ENCODE measurements around the gene ADCY1.
"Not testable (repeated sequence)": the region's sequence is repeated elsewhere in the genome, so short reads cannot be mapped to it uniquely, and the experiment has no call there.

Gene ADCY1

GRCh38 chr7:45573661-45574415, at the start of gene ADCY1:
TSS of gene ADCY1 (plus strand) at chr7:45574368. CDS start at chr7:45574544, 176 bp downstream.
- DNase-seq (ENCODE audit: low spot score): no peak

GRCh38 chr7:45524445-45524844, 49.7 kb upstream of the ADCY1 start:
- no peak for DNase-seq (ENCODE audit: low spot score)

GRCh38 chr7:45525057-45525456, 49.1 kb upstream of the ADCY1 start:
- DNase-seq (ENCODE audit: low spot score): no peak

DNA sequence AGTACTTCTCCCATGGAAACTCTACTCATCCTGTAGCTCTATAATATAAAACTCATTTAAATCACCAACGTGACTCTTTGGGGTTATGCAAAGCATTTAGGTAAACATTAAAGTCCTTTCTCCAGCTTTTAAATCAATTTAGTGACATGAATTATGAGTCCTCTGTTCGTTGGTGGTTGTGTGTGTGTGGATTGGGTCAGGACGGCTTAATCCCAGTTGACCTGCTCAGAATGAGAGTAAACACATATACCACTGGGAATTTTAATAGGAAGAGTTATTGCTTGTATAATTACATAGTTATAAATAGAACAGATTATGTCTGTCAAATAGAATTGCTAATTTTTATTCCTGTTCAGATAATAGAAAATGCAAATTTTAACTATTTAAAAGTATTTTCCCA, 30.7 kb upstream of the ADCY1 start:
- DNase-seq (ENCODE audit: low spot score): no peak

GRCh38 chr7:45545105-45545710, 29.0 kb upstream of the ADCY1 start:
- DNase-seq (ENCODE audit: low spot score): not testable (repeated sequence)

- DNase-seq (ENCODE audit: low spot score): not testable (repeated sequence)
Measured at GRCh38 chr7:45548917-45549316, 25.3 kb upstream of the ADCY1 start.

DNA sequence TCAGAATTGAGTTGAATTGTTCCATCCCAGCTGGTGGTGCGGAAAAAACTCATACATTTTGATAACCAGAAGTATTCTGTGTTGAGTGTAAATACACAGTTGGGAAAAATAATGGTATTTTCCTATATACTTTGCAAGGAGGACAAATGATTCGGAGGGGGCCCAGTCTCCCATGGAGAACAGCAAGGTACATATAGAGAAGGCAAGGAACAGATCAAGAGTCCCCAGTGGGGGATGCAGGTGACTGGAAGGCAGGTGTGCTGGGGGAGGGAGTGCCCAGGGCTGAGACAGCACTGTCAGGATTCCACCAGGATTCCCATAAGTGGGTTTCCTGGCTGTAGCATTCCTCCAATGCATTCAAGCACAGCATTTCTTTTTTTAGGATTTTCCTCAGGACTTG, 10.8 kb upstream of the ADCY1 start:
- no peak for DNase-seq (ENCODE audit: low spot score)

DNA sequence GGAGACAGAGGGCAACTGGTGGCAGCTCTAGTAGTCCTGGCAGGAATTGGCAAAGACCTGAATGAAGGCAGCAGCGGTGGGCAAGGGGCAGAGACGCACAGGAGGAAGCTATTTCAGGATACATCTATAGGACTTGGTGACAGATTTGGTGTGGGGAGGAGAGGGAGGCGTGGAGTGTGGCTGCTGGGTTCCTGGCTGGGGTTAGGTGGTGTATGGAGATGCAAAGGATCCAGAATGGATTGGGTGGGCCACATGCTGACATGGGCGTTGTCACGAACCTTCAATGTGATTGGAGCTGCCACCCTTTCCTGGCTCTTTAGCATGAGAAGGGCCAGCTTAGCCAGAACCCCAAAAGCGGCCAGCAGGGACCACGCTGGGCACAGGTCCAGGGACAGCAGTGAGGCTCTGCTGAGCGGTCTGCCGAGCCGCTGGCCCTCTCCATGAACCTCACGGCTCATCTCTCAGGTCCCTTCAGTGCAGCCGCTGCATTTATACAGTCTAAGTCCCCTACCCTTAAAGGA, 10.2 kb upstream of the ADCY1 start:
- DNase-seq (ENCODE audit: low spot score): no peak

- peak; percentile 88 for DNase-seq (ENCODE audit: low spot score)
Measured at GRCh38 chr7:45564485-45564884, 9.7 kb upstream of the ADCY1 start.

- no peak for DNase-seq (ENCODE audit: low spot score)
Measured at GRCh38 chr7:45564886-45565455, 9.2 kb upstream of the ADCY1 start.

DNA sequence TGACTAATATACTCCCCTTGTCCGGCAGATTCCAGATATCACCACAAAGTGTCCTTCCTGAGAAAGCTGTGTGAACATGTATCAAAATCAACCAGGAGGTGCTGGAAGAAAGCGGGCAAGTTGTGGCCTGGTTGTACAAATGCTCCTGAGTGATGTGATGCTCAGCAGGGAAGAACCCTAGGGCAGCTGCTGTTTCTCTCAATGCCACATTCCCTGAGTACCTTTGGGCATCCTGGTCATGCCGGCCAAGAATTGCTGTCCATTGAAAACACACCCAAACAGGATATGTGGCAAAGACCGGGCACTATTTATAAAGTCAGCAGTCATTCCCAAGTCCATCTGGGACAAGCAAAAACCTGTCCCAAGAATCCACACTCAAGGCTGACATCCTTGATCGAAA, 7.8 kb upstream of the ADCY1 start:
- no peak for DNase-seq (ENCODE audit: low spot score)

GRCh38 chr7:45566961-45567360, 7.2 kb upstream of the ADCY1 start:
- no peak for DNase-seq (ENCODE audit: low spot score)

DNA sequence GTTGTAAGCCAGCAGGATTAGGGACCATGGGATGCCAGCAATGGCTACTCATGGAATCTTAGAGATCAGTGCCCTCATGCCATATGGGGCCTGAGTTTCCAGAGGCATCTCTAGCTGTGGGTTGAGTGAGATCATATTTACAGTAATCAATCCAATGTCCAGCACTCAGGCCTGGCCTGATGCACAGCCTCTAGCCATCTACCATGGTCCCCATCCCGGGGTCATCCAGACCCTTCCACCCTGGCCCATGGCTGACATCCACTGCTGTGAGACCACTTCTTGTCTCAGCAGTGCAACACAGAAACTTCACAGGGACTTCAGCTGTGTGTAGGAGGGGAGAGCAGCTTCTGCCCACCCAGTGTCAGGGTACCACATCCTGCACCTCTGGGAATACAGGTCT, 6.5 kb upstream of the ADCY1 start:
- DNase-seq (ENCODE audit: low spot score): no peak

GRCh38 chr7:45568536-45569289, 5.5 kb upstream of the ADCY1 start:
- no peak for DNase-seq (ENCODE audit: low spot score)

DNA sequence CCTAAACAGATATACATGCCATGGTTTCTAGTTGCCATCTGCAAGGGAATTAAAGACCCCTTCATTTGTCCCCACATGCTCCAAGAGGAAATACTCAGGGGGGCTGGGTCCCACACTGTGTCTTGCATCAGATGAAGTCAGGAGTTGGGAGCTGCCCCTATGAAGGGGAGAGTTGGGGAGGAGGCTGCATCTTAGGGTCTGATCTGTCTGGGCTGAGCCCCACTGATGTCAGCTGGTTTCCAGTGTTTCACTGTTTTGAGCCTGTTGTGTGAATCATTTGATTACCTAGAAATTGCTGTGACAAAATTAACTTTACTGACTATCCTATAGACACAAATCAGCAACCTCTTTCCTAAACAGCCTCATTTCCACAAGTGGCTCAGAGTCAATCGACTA, 4.9 kb upstream of the ADCY1 start:
- DNase-seq (ENCODE audit: low spot score): no peak

- no peak for DNase-seq (ENCODE audit: low spot score)
Measured at GRCh38 chr7:45570797-45571196, 3.4 kb upstream of the ADCY1 start.

DNA sequence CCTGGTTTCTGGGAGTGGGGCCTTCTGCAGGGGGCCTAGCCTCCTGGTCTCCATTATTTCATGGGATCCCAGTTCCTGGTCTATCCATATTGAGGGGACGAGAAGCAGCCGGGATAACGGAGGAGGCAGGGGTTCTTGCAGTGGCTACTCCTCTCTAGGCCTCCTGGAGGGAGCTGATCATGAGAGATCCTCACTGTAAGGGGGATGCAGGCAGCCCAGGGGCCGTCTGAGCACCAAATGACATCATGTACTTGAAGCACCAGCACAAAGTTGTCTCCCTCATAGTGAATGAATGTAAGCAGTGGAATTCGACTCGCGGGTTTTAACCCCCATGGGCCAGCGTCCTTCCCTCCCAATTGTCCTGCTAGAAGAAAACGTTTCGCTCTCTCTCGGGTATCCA, 964 bp upstream of the ADCY1 start:
- no peak for DNase-seq (ENCODE audit: low spot score)

DNA sequence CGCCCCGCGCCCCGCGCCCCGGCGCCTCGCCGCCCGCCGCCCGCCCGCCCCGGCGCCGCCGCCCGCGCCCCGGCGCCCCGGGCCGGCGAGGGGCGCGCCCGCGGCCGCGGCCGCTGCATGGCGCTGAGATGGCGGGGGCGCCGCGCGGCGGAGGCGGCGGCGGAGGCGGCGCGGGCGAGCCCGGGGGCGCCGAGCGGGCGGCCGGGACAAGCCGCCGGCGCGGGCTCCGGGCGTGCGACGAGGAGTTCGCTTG, 174 bp downstream of the ADCY1 start:
- no peak for DNase-seq (ENCODE audit: low spot score)

GRCh38 chr7:45574669-45575500, 717 bp downstream of the ADCY1 start:
- DNase-seq (ENCODE audit: low spot score): no peak

DNA sequence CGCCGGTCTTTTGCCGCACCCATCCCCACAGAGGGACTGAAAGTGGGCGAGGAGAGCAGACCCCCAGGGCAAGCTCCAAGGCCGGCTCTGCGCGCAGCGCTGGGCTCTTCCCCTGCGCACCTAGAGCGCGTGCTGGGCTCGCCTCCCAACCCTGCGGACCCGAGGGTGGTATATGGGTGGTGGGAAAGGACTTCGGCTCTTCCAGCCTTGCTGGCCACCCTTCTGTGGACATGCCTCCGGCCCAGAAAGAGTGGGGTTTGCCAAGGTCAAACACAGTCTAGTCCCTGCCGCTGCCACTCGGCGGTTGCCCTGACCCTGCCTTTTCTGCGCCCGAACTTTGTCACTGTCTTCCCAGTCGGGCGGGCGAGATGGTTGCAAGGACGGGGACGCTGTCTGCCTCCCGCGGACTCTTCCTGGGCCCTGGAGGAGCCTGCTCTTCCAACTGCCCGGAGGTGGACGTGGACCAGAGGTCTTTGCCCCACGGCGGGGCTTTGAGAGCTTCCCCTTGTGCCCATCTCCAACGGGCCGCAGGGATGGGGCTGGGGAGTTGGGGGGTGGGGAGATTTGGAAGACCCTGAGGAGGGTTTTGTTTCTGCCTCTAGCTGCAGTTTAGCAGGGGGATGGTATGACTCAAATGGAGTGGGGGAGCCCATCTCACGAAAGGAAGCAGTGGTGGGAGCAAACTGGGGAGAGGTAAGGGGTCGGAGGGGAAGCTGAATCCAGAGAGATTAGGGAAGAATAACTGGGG, 1.5 kb downstream of the ADCY1 start:
- no peak for DNase-seq (ENCODE audit: low spot score)

DNA sequence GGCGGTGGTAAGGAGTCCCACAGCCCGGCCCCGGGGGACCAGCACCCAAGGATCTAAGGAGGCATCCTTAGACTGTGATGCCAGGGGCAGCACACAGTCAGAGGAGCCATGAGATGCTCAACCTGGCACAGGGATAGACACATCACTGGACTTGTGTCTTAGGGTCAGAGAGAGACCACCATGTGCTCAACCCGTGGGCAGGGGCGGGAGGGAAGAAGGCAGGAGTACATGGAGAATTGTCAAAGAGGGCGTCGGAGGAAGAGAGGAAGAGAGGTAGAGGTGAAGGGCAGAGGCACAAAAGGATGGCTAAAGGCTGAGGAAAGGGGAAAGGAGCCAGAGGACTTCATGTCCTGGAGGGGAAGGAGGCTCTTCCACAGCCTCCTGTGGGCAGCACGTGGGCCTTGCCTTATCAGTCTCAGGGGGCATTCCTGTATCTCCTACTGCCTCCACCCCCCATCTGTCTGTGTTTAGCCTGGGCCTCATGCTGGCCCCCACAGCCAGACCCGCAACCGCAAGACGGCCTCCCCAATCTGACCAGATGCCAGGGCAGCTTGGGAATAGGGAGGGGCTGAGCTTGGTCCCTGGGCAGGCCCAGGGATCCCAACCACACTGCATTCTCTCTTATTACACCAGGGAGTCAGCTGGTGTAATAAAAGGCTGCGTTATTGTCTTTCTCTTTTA, 2.2 kb downstream of the ADCY1 start:
- DNase-seq (ENCODE audit: low spot score): no peak

All from cerebellar cortex (tissue), 1 donor.